Esophagus squamous epithelium (tissue), 4 donors: Measurements from ENCODE around the gene PPP1R9A.

ENCODE experiments used
- CTCF ChIP-seq, 6 experiments: fragments of 450-650 bp in 4 of 6; fragments of 200-600 bp in 2 of 6; sonication (generic) in 2 of 6; IDR thresholded peaks; one replicate each; pipeline ENCODE4 v1.5.1; 2016 to 2019; ENCODE audit warnings: antibody characterized with exemption in 6 of 6, mild to moderate bottlenecking in 4 of 6, moderate library complexity in 4 of 6
- POLR2A ChIP-seq, 4 donors: fragments of 450-650 bp; IDR thresholded peaks; one replicate each; pipeline ENCODE4 v1.6.1; 2017; ENCODE audit warnings: antibody characterized with exemption in 4 of 4, mild to moderate bottlenecking in 4 of 4, moderate library complexity in 3 of 4

- TF ChIP-seq CTCF (IDR thresholded peaks at IDR 0.05) (no peak), POLR2A (IDR thresholded peaks at IDR 0.05) (no peak)
Measured at GRCh38 chr7:94955807-94956206, 48.4 kb downstream of the PPP1R9A start.
